Stimulated activated memory B cell treated with anti-CD40 and anti-IgM and Interleukin-4, amounts not matched to agents 10 μg/mL and 1 μg/mL and 100 μg/mL, for 72 hours (primary cell): ENCODE measurements around the gene RUNX1.

Experiments
- ATAC-seq: fragments of 150-1000 bp; cut with Tn5 transposase; 2 replicates; pipeline ENCODE4 v1.10.0; 2021
- H3K27ac Mint-ChIP-seq: one replicate; pipeline ENCODE4 v1.8.0; 2022; ENCODE audit warnings: mild to moderate bottlenecking, mixed read lengths
- H3K27me3 Mint-ChIP-seq: one replicate; pipeline ENCODE4 v1.8.0; 2022; ENCODE audit warnings: mixed read lengths
- H3K36me3 Mint-ChIP-seq: one replicate; pipeline ENCODE4 v1.8.0; 2022; ENCODE audit warnings: mixed read lengths
- H3K4me1 Mint-ChIP-seq: one replicate; pipeline ENCODE4 v1.8.0; 2022; ENCODE audit warnings: mixed read lengths
- H3K4me3 Mint-ChIP-seq: one replicate; pipeline ENCODE4 v1.8.0; 2022; ENCODE audit warnings: mild to moderate bottlenecking, moderate library complexity, mixed read lengths
- H3K9me3 Mint-ChIP-seq: one replicate; pipeline ENCODE4 v1.8.0; 2022; ENCODE audit warnings: mixed read lengths

Gene RUNX1

DNA sequence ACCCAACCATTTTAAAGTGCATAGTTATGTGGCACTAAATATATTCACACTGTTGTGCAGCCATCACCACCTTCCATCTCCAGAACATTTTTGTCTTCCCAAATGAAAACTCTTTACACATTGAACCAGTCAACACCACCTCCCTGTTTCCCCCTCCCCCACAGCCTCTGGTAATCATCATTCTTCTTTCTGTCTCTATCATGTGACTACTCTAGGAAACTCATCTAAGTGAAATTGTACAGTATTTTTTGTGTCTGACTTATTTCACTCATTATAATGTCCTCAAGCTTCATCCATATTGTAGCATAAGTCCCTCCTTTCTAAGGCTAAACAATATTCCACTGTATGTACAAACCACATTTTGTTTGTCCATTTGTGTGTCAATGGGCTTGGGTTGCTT is 128.0 kb downstream of the RUNX1 start:
- H3K27ac Mint-ChIP-seq = no peak overlapping the region
- H3K4me1 Mint-ChIP-seq = peaks cover 70% of the 10 kb centered on the region
- H3K27me3 Mint-ChIP-seq = no peaks in the 10 kb centered on the region
- peaks cover 3% of the 10 kb centered on the region for H3K9me3 Mint-ChIP-seq
- no peak for ATAC-seq
- H3K4me3 Mint-ChIP-seq = no peak overlapping the region
- H3K36me3 Mint-ChIP-seq = peaks cover 45% of the 10 kb centered on the region

DNA sequence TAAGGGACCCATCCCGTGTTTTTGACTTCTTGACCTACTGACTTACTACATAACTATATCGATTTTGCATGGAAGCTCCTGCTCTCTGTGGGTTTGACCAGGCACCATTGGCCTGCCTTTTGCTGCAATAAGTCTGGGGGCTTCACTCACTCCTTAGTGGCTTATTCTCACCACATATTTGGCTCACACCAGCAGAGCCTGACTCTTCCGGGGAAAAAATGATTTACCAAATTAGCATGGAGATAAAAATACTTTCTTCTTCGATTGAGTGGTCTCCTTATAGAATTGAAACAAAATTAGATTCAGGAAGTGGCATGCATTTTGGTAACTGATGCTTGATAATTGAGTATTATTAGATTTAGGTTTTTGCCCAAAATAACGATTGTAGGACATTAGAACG is 129.7 kb downstream of the RUNX1 start:
- Mint-ChIP-seq H3K36me3 (peaks cover 49% of the 10 kb centered on the region), H3K27me3 (no peaks in the 10 kb centered on the region), H3K9me3 (peaks cover 3% of the 10 kb centered on the region), H3K4me1 (peaks cover 58% of the 10 kb centered on the region), H3K4me3 (no peak overlapping the region), H3K27ac (peak overlapping the region; percentile 37)
- ATAC-seq = no peak

DNA sequence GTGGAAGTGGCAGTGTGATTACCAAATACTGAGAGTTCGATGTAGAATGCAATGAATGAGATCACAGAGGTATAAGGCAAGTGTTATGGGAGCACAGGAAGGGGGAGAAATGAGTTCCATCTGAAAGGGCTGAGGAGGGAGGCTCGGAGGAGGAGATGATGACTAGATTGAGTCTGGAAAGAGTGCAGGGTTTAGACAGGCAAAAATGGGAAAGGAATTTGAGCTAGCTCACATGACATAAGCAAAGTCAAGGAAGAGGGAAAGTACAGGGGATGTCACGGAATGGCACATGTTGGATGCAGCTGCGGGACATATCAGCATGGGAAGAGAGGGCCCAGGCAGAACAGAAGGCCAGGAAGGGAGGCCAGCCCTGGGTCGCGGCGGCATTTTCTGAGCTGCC is 132.7 kb downstream of the RUNX1 start:
- Mint-ChIP-seq H3K27me3 (no peaks in the 10 kb centered on the region), H3K36me3 (peaks cover 38% of the 10 kb centered on the region), H3K9me3 (no peaks in the 10 kb centered on the region), H3K4me3 (no peak overlapping the region), H3K4me1 (peaks cover 55% of the 10 kb centered on the region), H3K27ac (no peak overlapping the region)
- ATAC-seq = no peak

DNA sequence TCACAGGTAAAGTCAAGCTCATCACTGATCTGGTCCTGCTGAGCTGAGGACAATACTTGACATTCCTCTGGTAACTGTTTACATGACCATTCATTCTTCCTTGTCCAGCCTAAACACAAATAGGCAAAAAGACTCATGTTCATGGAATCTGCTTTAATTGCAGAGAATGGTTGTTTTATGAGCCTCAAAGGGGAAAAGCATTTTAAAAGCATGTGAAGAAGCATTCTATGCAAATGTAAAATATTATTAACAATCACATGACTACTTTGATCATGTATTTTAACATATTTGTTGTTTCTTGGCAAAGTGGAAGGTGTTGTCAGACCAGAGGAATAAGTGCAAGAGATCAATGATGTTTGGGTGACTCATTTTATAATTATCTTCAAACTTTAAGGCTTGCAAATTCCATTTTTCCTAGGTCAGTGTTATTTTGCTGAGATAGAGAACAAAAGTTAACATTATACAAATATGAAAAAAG is 133.7 kb downstream of the RUNX1 start:
- Mint-ChIP-seq H3K4me1 (peaks cover 59% of the 10 kb centered on the region), H3K27ac (no peak overlapping the region), H3K36me3 (peaks cover 36% of the 10 kb centered on the region), H3K4me3 (no peak overlapping the region), H3K9me3 (no peaks in the 10 kb centered on the region), H3K27me3 (no peaks in the 10 kb centered on the region)
- no peak for ATAC-seq

DNA sequence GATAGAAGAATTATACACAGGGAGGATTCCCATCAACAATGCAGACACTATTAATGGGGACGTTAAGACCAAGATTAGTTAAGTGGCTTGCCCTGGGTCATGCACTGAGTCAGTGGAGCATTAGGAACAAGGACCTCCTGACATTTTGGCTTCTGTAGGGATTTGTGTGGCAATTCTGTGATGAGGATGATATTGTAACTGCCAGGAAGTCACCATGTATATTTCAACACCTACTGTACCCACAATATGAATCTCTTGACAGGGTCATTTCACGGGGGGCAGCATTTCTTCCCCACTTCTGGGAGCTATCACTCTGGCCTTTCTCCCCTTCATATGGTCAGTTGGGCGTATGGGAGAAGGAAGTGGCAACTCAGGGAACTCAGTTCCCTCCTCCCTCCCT is 134.9 kb downstream of the RUNX1 start:
- H3K4me1 Mint-ChIP-seq = peaks cover 59% of the 10 kb centered on the region
- H3K27ac Mint-ChIP-seq = no peak overlapping the region
- peaks cover 36% of the 10 kb centered on the region for H3K36me3 Mint-ChIP-seq
- ATAC-seq = no peak
- no peaks in the 10 kb centered on the region for H3K9me3 Mint-ChIP-seq
- no peaks in the 10 kb centered on the region for H3K27me3 Mint-ChIP-seq
- no peak overlapping the region for H3K4me3 Mint-ChIP-seq

DNA sequence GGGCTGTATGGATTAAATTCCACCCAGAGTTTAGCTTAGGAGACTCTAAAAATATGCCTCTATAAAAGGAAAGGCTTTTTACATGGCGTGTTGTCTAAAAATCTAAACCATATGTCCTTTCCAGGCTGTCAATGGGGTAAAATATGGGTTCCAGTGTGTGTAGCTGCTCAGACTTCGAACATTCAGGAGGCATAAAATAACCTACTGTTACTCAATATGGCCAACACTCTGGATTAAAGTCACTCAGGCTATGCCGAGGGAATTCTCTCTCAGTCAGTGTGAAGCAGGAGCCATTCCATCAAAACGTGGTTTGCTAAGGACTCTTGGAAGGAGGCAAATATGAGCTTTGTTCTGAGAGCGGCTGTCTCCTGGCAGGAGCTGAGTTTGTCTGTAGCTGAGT is 135.3 kb downstream of the RUNX1 start:
- Mint-ChIP-seq H3K4me1 (peaks cover 61% of the 10 kb centered on the region), H3K27ac (no peak overlapping the region), H3K4me3 (no peak overlapping the region), H3K27me3 (no peaks in the 10 kb centered on the region), H3K9me3 (no peaks in the 10 kb centered on the region), H3K36me3 (peaks cover 36% of the 10 kb centered on the region)
- ATAC-seq = no peak

DNA sequence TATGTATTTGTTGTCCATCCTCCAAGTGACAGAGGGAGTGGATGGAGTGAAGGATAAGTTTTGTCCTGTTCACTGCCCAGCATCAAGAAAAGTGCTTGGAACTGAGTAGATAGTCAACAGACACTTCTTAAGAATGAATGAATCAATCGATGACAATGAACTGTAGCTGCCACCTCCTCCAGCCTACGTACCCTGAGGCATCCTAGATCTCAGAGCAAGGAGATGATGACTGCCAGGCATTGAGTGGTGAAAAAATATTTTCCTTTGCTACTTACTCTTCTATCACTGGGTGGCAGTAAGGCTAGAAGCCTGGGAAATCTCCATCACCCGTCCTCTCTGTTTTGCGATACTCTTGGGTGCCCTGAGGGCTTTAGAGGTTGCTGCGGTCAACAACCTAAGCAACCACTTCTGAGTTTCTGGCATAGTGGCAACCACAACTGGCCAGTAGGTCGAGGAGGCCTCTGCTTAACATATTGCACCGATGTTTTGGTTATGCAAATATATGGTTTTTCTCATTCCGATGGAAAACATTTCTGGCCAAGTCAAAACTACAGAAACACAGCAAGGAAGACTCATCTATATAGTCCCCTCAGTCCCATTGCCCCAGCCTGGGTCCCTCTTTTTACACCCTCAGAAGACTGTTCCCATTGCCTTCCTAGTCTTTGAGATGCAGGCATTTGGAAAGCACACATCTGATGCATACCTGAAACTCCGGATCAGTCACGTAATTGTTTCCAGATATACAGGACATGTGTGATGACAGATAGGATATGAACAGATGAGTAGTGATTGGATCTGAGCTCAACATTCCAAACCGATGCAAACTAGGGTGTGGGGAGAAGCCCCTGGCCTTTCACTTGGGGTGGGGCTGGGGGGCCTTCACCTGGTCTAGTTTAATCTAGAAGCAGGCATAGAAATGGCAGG is 136.8 kb downstream of the RUNX1 start:
- ATAC-seq = peak; percentile 72
- Mint-ChIP-seq H3K27me3 (no peaks in the 10 kb centered on the region), H3K36me3 (peaks cover 31% of the 10 kb centered on the region), H3K9me3 (no peaks in the 10 kb centered on the region), H3K4me1 (peaks cover 72% of the 10 kb centered on the region), H3K4me3 (peak overlapping the region; percentile 24), H3K27ac (peak overlapping the region; percentile 70)

DNA sequence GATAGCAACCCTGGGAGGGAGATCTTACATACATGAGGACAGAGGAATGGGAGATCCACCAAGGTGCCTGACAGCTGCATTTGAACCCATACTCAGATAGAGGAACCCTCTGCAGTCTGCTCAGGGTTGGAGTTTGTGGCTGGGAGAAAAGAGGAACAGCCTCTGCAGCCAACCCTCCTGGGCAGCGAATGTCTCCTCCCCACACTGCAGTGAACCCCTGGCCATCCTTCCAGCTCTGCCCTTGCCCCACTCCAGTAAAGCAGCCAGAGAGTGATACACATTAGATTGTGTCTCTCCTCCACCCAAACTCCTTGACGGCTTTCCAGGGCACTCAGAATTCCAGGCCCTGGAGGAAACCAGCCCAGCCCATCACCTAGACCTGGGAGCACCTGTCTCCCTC is 137.7 kb downstream of the RUNX1 start:
- peak; percentile 72 for ATAC-seq
- H3K4me1 Mint-ChIP-seq = peaks cover 67% of the 10 kb centered on the region
- H3K27me3 Mint-ChIP-seq = no peaks in the 10 kb centered on the region
- H3K9me3 Mint-ChIP-seq = no peaks in the 10 kb centered on the region
- H3K27ac Mint-ChIP-seq = peak overlapping the region; percentile 70
- H3K36me3 Mint-ChIP-seq = peaks cover 23% of the 10 kb centered on the region
- peak overlapping the region; percentile 24 for H3K4me3 Mint-ChIP-seq

DNA sequence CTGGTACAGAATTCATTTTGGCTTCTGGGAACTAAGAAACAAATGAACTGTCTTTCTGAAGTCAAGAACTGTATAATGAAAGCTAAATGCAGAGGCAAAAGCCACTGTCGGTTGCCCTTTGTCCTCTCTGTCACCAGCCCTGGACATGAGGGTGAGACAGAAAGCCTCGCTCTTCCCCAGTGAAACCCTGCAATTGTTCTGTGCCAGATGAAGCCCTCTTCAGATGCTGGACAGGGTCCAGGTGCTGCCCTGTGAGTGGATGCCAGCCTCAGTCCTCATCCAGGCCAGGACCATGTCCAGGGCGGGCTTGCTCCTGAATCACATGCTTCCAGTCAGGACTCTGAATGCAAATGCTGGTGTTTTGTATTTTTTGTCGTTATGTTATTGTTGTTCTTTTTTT is 138.7 kb downstream of the RUNX1 start:
- H3K36me3 Mint-ChIP-seq = peaks cover 17% of the 10 kb centered on the region
- H3K9me3 Mint-ChIP-seq = no peaks in the 10 kb centered on the region
- peaks cover 64% of the 10 kb centered on the region for H3K4me1 Mint-ChIP-seq
- no peak overlapping the region for H3K4me3 Mint-ChIP-seq
- H3K27ac Mint-ChIP-seq = peak overlapping the region; percentile 70
- H3K27me3 Mint-ChIP-seq = no peaks in the 10 kb centered on the region
- no peak for ATAC-seq

DNA sequence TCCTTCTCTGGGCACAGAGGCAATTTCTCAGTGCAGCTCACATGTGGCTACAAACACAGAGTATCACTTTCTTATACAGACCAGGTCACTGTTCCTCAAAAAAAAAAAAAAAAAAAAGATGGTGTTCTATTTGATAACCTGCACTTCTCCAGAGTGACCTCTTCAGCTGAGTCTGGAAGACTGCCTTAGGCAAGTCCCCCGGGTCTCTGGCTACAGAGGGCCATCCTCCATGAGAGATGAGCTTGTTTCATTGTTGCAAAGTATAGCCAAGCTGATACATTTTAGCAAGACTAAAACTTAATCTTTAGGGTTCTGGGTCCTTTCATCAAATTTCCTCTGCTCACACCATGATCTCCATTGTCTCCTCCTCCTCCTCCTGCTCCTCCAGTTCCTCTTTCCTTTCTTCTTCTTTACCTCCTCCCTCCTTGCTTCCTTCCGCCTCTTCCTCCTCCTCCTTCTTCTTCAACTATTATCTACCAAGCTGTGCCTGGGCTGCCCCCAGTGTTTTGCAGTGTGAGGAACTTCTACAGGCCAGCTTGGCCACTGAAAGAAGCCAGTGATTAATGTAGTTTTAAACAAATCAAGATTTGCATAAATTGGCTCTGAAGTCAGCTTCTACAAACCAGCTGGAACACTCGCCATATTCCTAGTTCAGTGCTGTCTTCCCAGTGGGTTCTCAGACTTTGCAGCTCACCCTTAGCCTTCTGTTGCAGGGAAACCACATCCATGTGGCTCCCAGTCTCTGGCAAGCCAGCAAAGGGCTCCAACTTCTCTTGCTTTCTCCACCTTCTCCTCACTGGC is 139.4 kb downstream of the RUNX1 start:
- Mint-ChIP-seq H3K4me3 (peak overlapping the region; percentile 19), H3K27ac (peak overlapping the region; percentile 69), H3K27me3 (no peaks in the 10 kb centered on the region), H3K36me3 (peaks cover 10% of the 10 kb centered on the region), H3K4me1 (peaks cover 64% of the 10 kb centered on the region), H3K9me3 (no peaks in the 10 kb centered on the region)
- peak; percentile 59 for ATAC-seq

DNA sequence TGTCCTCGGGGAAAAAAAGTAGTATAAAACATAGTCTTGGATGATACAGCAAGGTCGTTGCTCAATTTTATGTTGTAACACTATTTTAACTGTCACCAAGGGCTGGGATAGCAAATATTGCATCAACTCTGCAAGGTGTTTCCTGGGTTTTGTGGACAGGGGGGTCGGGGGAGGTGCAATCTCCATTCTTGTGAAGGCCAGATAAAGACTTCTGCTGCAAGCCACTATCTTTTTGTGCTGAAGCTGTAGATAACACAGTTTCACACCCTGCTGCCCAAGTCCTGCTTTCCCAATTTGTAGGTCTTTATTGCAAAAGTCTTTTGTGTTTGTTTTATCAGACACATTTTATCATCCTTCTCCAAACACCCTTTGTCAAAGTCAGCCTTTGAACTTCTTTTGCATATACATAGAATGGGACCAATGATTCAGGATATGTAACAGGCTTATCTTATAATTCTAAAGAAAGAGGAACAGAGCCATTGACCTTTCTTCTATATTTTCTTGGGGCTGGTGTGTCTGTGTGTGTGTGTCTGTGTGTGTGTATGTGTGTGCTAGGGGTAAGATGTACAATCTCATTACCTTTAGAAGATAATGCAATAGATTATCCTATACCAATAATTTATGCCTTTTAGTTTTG is 140.6 kb downstream of the RUNX1 start:
- Mint-ChIP-seq H3K4me1 (peaks cover 64% of the 10 kb centered on the region), H3K9me3 (no peaks in the 10 kb centered on the region), H3K27me3 (no peaks in the 10 kb centered on the region), H3K27ac (peak overlapping the region; percentile 69), H3K4me3 (peak overlapping the region; percentile 11), H3K36me3 (peaks cover 10% of the 10 kb centered on the region)
- peak; percentile 76 for ATAC-seq

DNA sequence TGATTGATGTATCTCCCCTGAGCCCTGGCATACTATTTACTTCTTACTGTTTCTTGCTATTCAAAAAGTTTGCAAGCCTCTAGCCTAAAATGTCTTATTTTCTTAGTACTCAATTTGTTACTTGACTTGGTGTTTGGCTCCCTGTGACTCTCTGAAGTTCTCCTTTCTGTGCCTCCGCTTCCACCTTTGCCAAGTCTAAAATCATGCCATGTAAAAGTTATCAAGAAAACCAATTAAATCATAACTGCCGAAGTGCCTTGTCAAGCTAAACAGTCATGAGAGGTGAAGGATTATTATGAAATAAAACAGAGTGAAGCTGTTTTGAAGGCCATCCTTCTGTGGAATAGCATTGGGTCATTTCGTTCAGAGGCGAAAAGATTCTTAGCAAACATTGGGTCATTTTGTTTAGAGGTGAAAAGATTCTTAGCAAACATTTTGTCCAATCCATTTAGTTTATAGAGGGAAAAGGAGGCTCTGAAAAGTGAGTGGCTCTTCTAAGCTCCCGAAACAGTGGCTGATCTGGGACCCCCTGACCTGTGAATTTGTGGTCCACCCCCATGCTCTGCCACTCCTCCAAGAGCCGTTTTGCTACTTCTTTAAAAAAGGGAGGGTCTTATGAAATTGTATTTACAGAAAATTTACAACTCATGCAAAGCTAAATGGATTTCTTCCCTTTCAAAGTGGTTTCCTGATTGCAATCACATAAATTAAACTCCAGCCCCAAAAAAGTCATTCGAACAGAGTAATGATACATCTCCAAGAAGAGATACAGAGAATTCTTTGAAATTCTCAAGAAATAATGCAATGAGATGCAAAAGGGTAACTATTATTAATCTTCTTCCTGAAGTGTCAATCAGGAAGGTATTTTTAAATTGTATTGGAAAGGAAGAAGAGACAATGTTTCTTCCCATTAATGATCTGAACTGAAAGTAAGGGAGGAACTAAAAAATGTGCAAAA is 141.4 kb downstream of the RUNX1 start:
- peaks cover 8% of the 10 kb centered on the region for H3K36me3 Mint-ChIP-seq
- no peak for ATAC-seq
- no peaks in the 10 kb centered on the region for H3K27me3 Mint-ChIP-seq
- H3K27ac Mint-ChIP-seq = peak overlapping the region; percentile 69
- H3K9me3 Mint-ChIP-seq = no peaks in the 10 kb centered on the region
- peak overlapping the region; percentile 11 for H3K4me3 Mint-ChIP-seq
- peaks cover 58% of the 10 kb centered on the region for H3K4me1 Mint-ChIP-seq

DNA sequence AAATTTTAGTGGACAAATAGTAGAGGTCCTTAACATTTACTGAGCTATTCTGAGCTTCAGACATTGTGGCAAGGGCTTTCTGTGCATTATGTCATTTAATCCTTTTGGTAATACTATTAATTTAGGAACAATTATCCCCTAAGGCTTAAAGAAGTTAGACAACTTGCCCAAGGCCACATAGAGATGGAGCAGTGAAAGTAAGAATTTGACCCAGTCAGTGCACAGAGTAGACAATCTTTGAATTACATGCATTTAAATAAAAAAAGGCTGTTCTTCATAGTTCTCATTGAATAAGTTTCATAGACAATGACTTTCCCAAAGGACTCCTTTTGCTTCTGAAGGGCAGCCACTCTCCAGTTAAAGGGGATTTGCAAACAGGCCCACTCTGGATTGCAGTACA is 142.7 kb downstream of the RUNX1 start:
- peaks cover 44% of the 10 kb centered on the region for H3K4me1 Mint-ChIP-seq
- peaks cover 4% of the 10 kb centered on the region for H3K36me3 Mint-ChIP-seq
- no peak overlapping the region for H3K27ac Mint-ChIP-seq
- no peaks in the 10 kb centered on the region for H3K9me3 Mint-ChIP-seq
- H3K27me3 Mint-ChIP-seq = no peaks in the 10 kb centered on the region
- no peak overlapping the region for H3K4me3 Mint-ChIP-seq
- ATAC-seq = no peak

DNA sequence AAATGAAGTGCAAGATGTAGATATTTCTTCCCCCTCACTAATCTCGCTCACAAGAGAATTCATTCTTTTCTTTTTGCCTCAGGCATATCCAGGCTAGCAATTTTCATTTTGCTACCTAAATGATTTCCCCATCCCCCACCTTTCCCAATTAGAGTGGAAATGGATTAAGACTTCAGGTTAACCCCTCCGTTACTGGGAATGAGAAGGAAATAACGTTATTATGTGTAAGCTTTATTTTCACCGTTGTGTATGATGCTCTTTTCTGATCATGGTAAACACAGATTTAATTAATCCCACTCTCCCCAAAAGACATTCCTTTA is 143.9 kb downstream of the RUNX1 start:
- no peaks in the 10 kb centered on the region for H3K27me3 Mint-ChIP-seq
- no peaks in the 10 kb centered on the region for H3K36me3 Mint-ChIP-seq
- H3K27ac Mint-ChIP-seq = no peak overlapping the region
- peaks cover 32% of the 10 kb centered on the region for H3K4me1 Mint-ChIP-seq
- no peak for ATAC-seq
- no peak overlapping the region for H3K4me3 Mint-ChIP-seq
- H3K9me3 Mint-ChIP-seq = no peaks in the 10 kb centered on the region
